ENCODE results near the gene ANO2. TPM values are rescaled to one million over a fixed set of nuclear protein-coding genes. Genes with fewer than 3 reads are reported as not detected.

ANO2 gene
- total and polyA plus RNA-seq, 7 experiments from 2014 or later, result not detected

- no peak for DNase-seq
- no peaks in the 10 kb centered on the region for H3K27me3 ChIP-seq (ENCODE audit: control insufficient read depth in 2 of 2, insufficient read depth in 2 of 2, low read length in 2 of 2)
- intact Hi-C loops (cut with micrococcal nuclease), result no loop called here
- peaks cover 0 to 9% (median 1%) of the 10 kb centered on the region in 11 donors for H3K9me3 Mint-ChIP-seq
- H3K27me3 Mint-ChIP-seq, result peaks cover 0 to 12% (median 2%) of the 10 kb centered on the region in 5 donors
- no peak overlapping the region for H3K4me3 Mint-ChIP-seq
- no peak for ATAC-seq
- POLR2A ChIA-PET, result no interaction called here
- H3K36me3 Mint-ChIP-seq, result peaks cover 0 to 6% (median 0%) of the 10 kb centered on the region in 5 donors
- no peak overlapping the region for H3K4me3 ChIP-seq (ENCODE audit: low read length)
- H3K27ac Mint-ChIP-seq, result no peak overlapping the region
- CTCF ChIA-PET, result no interaction called here
- no peak overlapping the region for H3K27ac ChIP-seq (ENCODE audit: low read depth, low read length)
- no peaks in the 10 kb centered on the region for H3K4me1 Mint-ChIP-seq
- H3K9me3 ChIP-seq (ENCODE audit: control insufficient read depth in 2 of 3, low read length in 3 of 3), result no peaks in the 10 kb centered on the region
- no peaks in the 10 kb centered on the region for H3K4me1 ChIP-seq (ENCODE audit: control insufficient read depth in 2 of 2, insufficient read depth in 2 of 2, low read length in 2 of 2)
- H3K36me3 ChIP-seq (ENCODE audit: control insufficient read depth in 2 of 3, insufficient read depth in 3 of 3, low read length in 3 of 3), result no peaks in the 10 kb centered on the region
Observed at GRCh38 chr12:5694759-5695409, 250.2 kb downstream of the ANO2 start.

- intact Hi-C loops (cut with micrococcal nuclease), result no loop called here
- ATAC-seq (no peak), DNase-seq (no peak)
- Mint-ChIP-seq H3K36me3 (peaks cover 0 to 6% (median 0%) of the 10 kb centered on the region in 5 donors), H3K9me3 (peaks cover 0 to 9% (median 1%) of the 10 kb centered on the region in 11 donors), H3K4me1 (no peaks in the 10 kb centered on the region), H3K27ac (no peak overlapping the region), H3K4me3 (no peak overlapping the region), H3K27me3 (peaks cover 0 to 12% (median 0%) of the 10 kb centered on the region in 5 donors)
- H3K4me1 ChIP-seq (ENCODE audit: control insufficient read depth in 2 of 2, insufficient read depth in 2 of 2, low read length in 2 of 2), result no peaks in the 10 kb centered on the region
- POLR2A ChIA-PET, result no interaction called here
- H3K27ac ChIP-seq (ENCODE audit: low read depth, low read length), result no peak overlapping the region
- H3K27me3 ChIP-seq (ENCODE audit: control insufficient read depth in 2 of 2, insufficient read depth in 2 of 2, low read length in 2 of 2), result no peaks in the 10 kb centered on the region
- no peaks in the 10 kb centered on the region for H3K9me3 ChIP-seq (ENCODE audit: control insufficient read depth in 2 of 3, low read length in 3 of 3)
- no peaks in the 10 kb centered on the region for H3K36me3 ChIP-seq (ENCODE audit: control insufficient read depth in 2 of 3, insufficient read depth in 3 of 3, low read length in 3 of 3)
- H3K4me3 ChIP-seq (ENCODE audit: low read length), result no peak overlapping the region
- CTCF ChIA-PET, result no interaction called here
Observed at GRCh38 chr12:5692850-5693249, 252.2 kb downstream of the ANO2 start.

GRCh38 chr12:5691943-5692342 is 253.1 kb downstream of the ANO2 start:
- Histone ChIP-seq H3K4me3 (ENCODE audit: low read length) (no peak overlapping the region), H3K27ac (ENCODE audit: low read depth, low read length) (no peak overlapping the region), H3K9me3 (ENCODE audit: control insufficient read depth in 2 of 3, low read length in 3 of 3) (no peaks in the 10 kb centered on the region), H3K36me3 (ENCODE audit: control insufficient read depth in 2 of 3, insufficient read depth in 3 of 3, low read length in 3 of 3) (no peaks in the 10 kb centered on the region), H3K27me3 (ENCODE audit: control insufficient read depth in 2 of 2, insufficient read depth in 2 of 2, low read length in 2 of 2) (no peaks in the 10 kb centered on the region), H3K4me1 (ENCODE audit: control insufficient read depth in 2 of 2, insufficient read depth in 2 of 2, low read length in 2 of 2) (no peaks in the 10 kb centered on the region)
- no peak overlapping the region for H3K4me3 Mint-ChIP-seq
- DNase-seq (no peak), ATAC-seq (no peak)
- peaks cover 0 to 12% (median 0%) of the 10 kb centered on the region in 5 donors for H3K27me3 Mint-ChIP-seq
- CTCF ChIA-PET, result no interaction called here
- POLR2A ChIA-PET, result no interaction called here
- H3K27ac Mint-ChIP-seq, result no peak overlapping the region
- H3K9me3 Mint-ChIP-seq, result peaks cover 0 to 7% (median 1%) of the 10 kb centered on the region in 11 donors
- no peaks in the 10 kb centered on the region for H3K4me1 Mint-ChIP-seq
- intact Hi-C loops (cut with micrococcal nuclease), result no loop called here
- peaks cover 0 to 6% (median 0%) of the 10 kb centered on the region in 5 donors for H3K36me3 Mint-ChIP-seq

- Histone ChIP-seq H3K4me1 (ENCODE audit: control insufficient read depth in 2 of 2, insufficient read depth in 2 of 2, low read length in 2 of 2) (no peaks in the 10 kb centered on the region), H3K27ac (ENCODE audit: low read depth, low read length) (no peak overlapping the region), H3K27me3 (ENCODE audit: control insufficient read depth in 2 of 2, insufficient read depth in 2 of 2, low read length in 2 of 2) (no peaks in the 10 kb centered on the region), H3K36me3 (ENCODE audit: control insufficient read depth in 2 of 3, insufficient read depth in 3 of 3, low read length in 3 of 3) (no peaks in the 10 kb centered on the region), H3K9me3 (ENCODE audit: control insufficient read depth in 2 of 3, low read length in 3 of 3) (no peaks in the 10 kb centered on the region), H3K4me3 (ENCODE audit: low read length) (no peak overlapping the region)
- Mint-ChIP-seq H3K36me3 (peaks cover 0 to 6% (median 0%) of the 10 kb centered on the region in 5 donors), H3K4me3 (no peak overlapping the region), H3K27me3 (peaks cover 0 to 12% (median 0%) of the 10 kb centered on the region in 5 donors), H3K4me1 (no peaks in the 10 kb centered on the region), H3K9me3 (peaks cover 0 to 5% (median 0%) of the 10 kb centered on the region in 11 donors), H3K27ac (no peak overlapping the region)
- ATAC-seq, result no peak
- intact Hi-C loops (cut with micrococcal nuclease), result no loop called here
- ChIA-PET CTCF (no interaction called here), POLR2A (no interaction called here)
- DNase-seq, result no peak
Observed at GRCh38 chr12:5690240-5690639, 254.8 kb downstream of the ANO2 start.

- Mint-ChIP-seq H3K4me3 (no peak overlapping the region), H3K36me3 (peaks cover 0 to 6% (median 0%) of the 10 kb centered on the region in 5 donors), H3K4me1 (no peaks in the 10 kb centered on the region), H3K27ac (no peak overlapping the region), H3K9me3 (peaks cover 0 to 5% (median 0%) of the 10 kb centered on the region in 11 donors), H3K27me3 (peaks cover 0 to 12% (median 0%) of the 10 kb centered on the region in 5 donors)
- Histone ChIP-seq H3K27me3 (ENCODE audit: control insufficient read depth in 2 of 2, insufficient read depth in 2 of 2, low read length in 2 of 2) (no peaks in the 10 kb centered on the region), H3K36me3 (ENCODE audit: control insufficient read depth in 2 of 3, insufficient read depth in 3 of 3, low read length in 3 of 3) (no peaks in the 10 kb centered on the region), H3K27ac (ENCODE audit: low read depth, low read length) (no peak overlapping the region), H3K4me1 (ENCODE audit: control insufficient read depth in 2 of 2, insufficient read depth in 2 of 2, low read length in 2 of 2) (no peaks in the 10 kb centered on the region), H3K9me3 (ENCODE audit: control insufficient read depth in 2 of 3, low read length in 3 of 3) (no peaks in the 10 kb centered on the region), H3K4me3 (ENCODE audit: low read length) (no peak overlapping the region)
- CTCF ChIA-PET, result no interaction called here
- DNase-seq (no peak), ATAC-seq (no peak)
- POLR2A ChIA-PET, result no interaction called here
- intact Hi-C loops (cut with micrococcal nuclease), result no loop called here
Observed at GRCh38 chr12:5689773-5690172, 255.3 kb downstream of the ANO2 start.

- Mint-ChIP-seq H3K9me3 (peaks cover 0 to 1% (median 0%) of the 10 kb centered on the region in 11 donors), H3K36me3 (no peaks in the 10 kb centered on the region), H3K27ac (no peak overlapping the region), H3K4me1 (no peaks in the 10 kb centered on the region), H3K27me3 (peaks cover 0 to 2% (median 0%) of the 10 kb centered on the region in 5 donors), H3K4me3 (no peak overlapping the region)
- ChIA-PET CTCF (no interaction called here), POLR2A (no interaction called here)
- H3K4me1 ChIP-seq (ENCODE audit: control insufficient read depth in 2 of 2, insufficient read depth in 2 of 2, low read length in 2 of 2), result no peaks in the 10 kb centered on the region
- no peaks in the 10 kb centered on the region for H3K36me3 ChIP-seq (ENCODE audit: control insufficient read depth in 2 of 3, insufficient read depth in 3 of 3, low read length in 3 of 3)
- ATAC-seq (no peak), DNase-seq (no peak)
- no peak overlapping the region for H3K27ac ChIP-seq (ENCODE audit: low read depth, low read length)
- no peaks in the 10 kb centered on the region for H3K27me3 ChIP-seq (ENCODE audit: control insufficient read depth in 2 of 2, insufficient read depth in 2 of 2, low read length in 2 of 2)
- H3K9me3 ChIP-seq (ENCODE audit: control insufficient read depth in 2 of 3, low read length in 3 of 3), result no peaks in the 10 kb centered on the region
- H3K4me3 ChIP-seq (ENCODE audit: low read length), result no peak overlapping the region
- intact Hi-C loops (cut with micrococcal nuclease), result no loop called here
Observed at GRCh38 chr12:5688226-5688625, 256.8 kb downstream of the ANO2 start.

GRCh38 chr12:5685935-5686334 is 259.1 kb downstream of the ANO2 start:
- ChIA-PET POLR2A (no interaction called here), CTCF (no interaction called here)
- ATAC-seq, result no peak
- H3K27me3 Mint-ChIP-seq, result no peaks in the 10 kb centered on the region
- no peak overlapping the region for H3K4me3 Mint-ChIP-seq
- H3K27ac Mint-ChIP-seq, result no peak overlapping the region
- no peaks in the 10 kb centered on the region for H3K27me3 ChIP-seq (ENCODE audit: control insufficient read depth in 2 of 2, insufficient read depth in 2 of 2, low read length in 2 of 2)
- no peaks in the 10 kb centered on the region for H3K4me1 ChIP-seq (ENCODE audit: control insufficient read depth in 2 of 2, insufficient read depth in 2 of 2, low read length in 2 of 2)
- no peaks in the 10 kb centered on the region for H3K9me3 ChIP-seq (ENCODE audit: control insufficient read depth in 2 of 3, low read length in 3 of 3)
- H3K9me3 Mint-ChIP-seq, result peaks cover 0 to 2% (median 0%) of the 10 kb centered on the region in 11 donors
- no peaks in the 10 kb centered on the region for H3K36me3 ChIP-seq (ENCODE audit: control insufficient read depth in 2 of 3, insufficient read depth in 3 of 3, low read length in 3 of 3)
- no peak overlapping the region for H3K27ac ChIP-seq (ENCODE audit: low read depth, low read length)
- H3K36me3 Mint-ChIP-seq, result no peaks in the 10 kb centered on the region
- no peak for DNase-seq
- no peaks in the 10 kb centered on the region for H3K4me1 Mint-ChIP-seq
- H3K4me3 ChIP-seq (ENCODE audit: low read length), result no peak overlapping the region
- intact Hi-C loops (cut with micrococcal nuclease), result no loop called here

Data from naive thymus-derived CD4-positive, alpha-beta T cell (primary cell).